H9 (cell line): ENCODE measurements around the gene DAPP1. TPM values are rescaled to one million over a fixed set of nuclear protein-coding genes. Genes with fewer than 3 reads are reported as not detected.

ENCODE experiments used
- DNase-seq: peaks from one replicate; pipeline ENCODE4 v3.0.0-alpha.2; 2017
- H2AFZ ChIP-seq: one replicate; pipeline ENCODE4 v1.6.1; 2013; ENCODE audit warnings: mild to moderate bottlenecking, low read length, control low read depth, moderate library complexity
- H2AK5ac ChIP-seq: 2 replicates; pipeline ENCODE4 v1.6.1; 2013; ENCODE audit warnings: low read length, control low read depth, mixed read lengths; ENCODE audit not compliant: insufficient read length
- H2BK120ac ChIP-seq: one replicate; pipeline ENCODE4 v1.6.1; 2013; ENCODE audit warnings: low read depth, mild to moderate bottlenecking, low read length, control low read depth, inconsistent platforms; ENCODE audit not compliant: poor library complexity, severe bottlenecking
- H2BK12ac ChIP-seq: 2 replicates; pipeline ENCODE4 v1.6.1; 2013; ENCODE audit warnings: low read length, control low read depth, mixed read lengths, low read depth; ENCODE audit not compliant: insufficient read length
- H2BK15ac ChIP-seq: 2 replicates; pipeline ENCODE4 v1.6.1; 2013; ENCODE audit warnings: low read depth, low read length, control low read depth
- H2BK20ac ChIP-seq: one replicate; pipeline ENCODE4 v1.6.1; 2013; ENCODE audit warnings: low read depth, mild to moderate bottlenecking, low read length, control low read depth, inconsistent platforms; ENCODE audit not compliant: poor library complexity, severe bottlenecking
- H2BK5ac ChIP-seq: 2 replicates; pipeline ENCODE4 v1.6.1; 2013; ENCODE audit warnings: low read length, control low read depth, mixed read lengths; ENCODE audit not compliant: insufficient read length
- H3K14ac ChIP-seq: 2 replicates; pipeline ENCODE4 v1.6.1; 2013; ENCODE audit warnings: low read length, control low read depth; ENCODE audit not compliant: insufficient read depth
- H3K18ac ChIP-seq: 2 replicates; pipeline ENCODE4 v1.6.1; 2013; ENCODE audit warnings: low read depth, mild to moderate bottlenecking, mixed read lengths, low read length, control low read depth; ENCODE audit not compliant: insufficient read length
- H3K23ac ChIP-seq: 2 replicates; pipeline ENCODE4 v1.6.1; 2013; ENCODE audit warnings: low read length, control low read depth, mixed read lengths, low read depth; ENCODE audit not compliant: insufficient read length
- H3K23me2 ChIP-seq: 2 replicates; pipeline ENCODE4 v1.6.1; 2013; ENCODE audit warnings: low read depth, mild to moderate bottlenecking, mixed read lengths, low read length, control low read depth; ENCODE audit not compliant: insufficient read length, poor library complexity, severe bottlenecking
- H3K27ac ChIP-seq: 2 replicates; pipeline ENCODE4 v1.5.1; 2013; ENCODE audit warnings: low read length, control low read depth, mixed read lengths, low read depth; ENCODE audit not compliant: insufficient read length
- H3K27me3 ChIP-seq: 2 replicates; pipeline ENCODE4 v1.6.1; 2013; ENCODE audit warnings: low read length, control low read depth, inconsistent platforms; ENCODE audit not compliant: insufficient read depth
- H3K4ac ChIP-seq: 2 replicates; pipeline ENCODE4 v1.6.1; 2013; ENCODE audit warnings: low read depth, mild to moderate bottlenecking, control low read depth, inconsistent platforms, low read length, moderate library complexity
- H3K4me1 ChIP-seq: 2 replicates; pipeline ENCODE4 v1.6.1; 2013; ENCODE audit warnings: low read length, control low read depth, inconsistent platforms; ENCODE audit not compliant: insufficient read depth
- H3K4me2 ChIP-seq: 2 replicates; pipeline ENCODE4 v1.6.1; 2013; ENCODE audit warnings: low read length, control low read depth, mixed read lengths; ENCODE audit not compliant: insufficient read length, insufficient read depth
- H3K56ac ChIP-seq: 2 replicates; pipeline ENCODE4 v1.6.1; 2013; ENCODE audit warnings: low read depth, mild to moderate bottlenecking, mixed read lengths, low read length, control low read depth; ENCODE audit not compliant: insufficient read length
- H3K79me1 ChIP-seq: 2 replicates; pipeline ENCODE4 v1.6.1; 2013; ENCODE audit warnings: low read depth, mild to moderate bottlenecking, moderate library complexity, low read length, control low read depth, inconsistent platforms; ENCODE audit not compliant: insufficient read depth, poor library complexity, severe bottlenecking
- H3K79me2 ChIP-seq: 2 replicates; pipeline ENCODE4 v1.6.1; 2013; ENCODE audit warnings: low read length, control low read depth, inconsistent platforms; ENCODE audit not compliant: insufficient read depth
- H3K9ac ChIP-seq: 2 replicates; pipeline ENCODE4 v1.6.1; 2013; ENCODE audit warnings: low read length, control low read depth, mixed read lengths; ENCODE audit not compliant: insufficient read length; ENCODE audit errors: extremely low read depth
- H3K9me3 ChIP-seq: one replicate; pipeline ENCODE4 v1.6.1; 2013; ENCODE audit warnings: low read depth, low read length, inconsistent platforms; ENCODE audit not compliant: control insufficient read depth
- H3T11ph ChIP-seq: one replicate; pipeline ENCODE4 v1.6.1; 2013; ENCODE audit warnings: mild to moderate bottlenecking, low read length, control low read depth, inconsistent platforms
- H4K20me1 ChIP-seq: one replicate; pipeline ENCODE4 v1.6.1; 2013; ENCODE audit not compliant: control insufficient read depth, insufficient read length, insufficient read depth
- H4K5ac ChIP-seq: 2 replicates; pipeline ENCODE4 v1.6.1; 2013; ENCODE audit warnings: low read depth, mild to moderate bottlenecking, mixed read lengths, low read length, control low read depth; ENCODE audit not compliant: insufficient read length
- H4K8ac ChIP-seq: replicated peaks from 2 replicates; pipeline ENCODE4 v1.6.1; 2013; ENCODE audit warnings: low read length, control low read depth, mixed read lengths, low read depth; ENCODE audit not compliant: insufficient read length
- H4K91ac ChIP-seq: 2 replicates; pipeline ENCODE4 v1.6.1; 2013; ENCODE audit warnings: low read depth, mild to moderate bottlenecking, moderate library complexity, mixed read lengths, low read length, control low read depth; ENCODE audit not compliant: insufficient read length
- H3K27ac Mint-ChIP-seq, 3 experiments: 2 replicates in 2 of 3; 3 replicates in 1 of 3; pipeline ENCODE4 v1.8.0; 2020 to 2021; ENCODE audit warnings: mixed read lengths in 3 of 3, mild to moderate bottlenecking in 1 of 3, moderate library complexity in 1 of 3
- H3K27me3 Mint-ChIP-seq: 2 replicates; pipeline ENCODE4 v1.8.0; 2021; ENCODE audit warnings: low read depth, mild to moderate bottlenecking, moderate library complexity, mixed read lengths
- H3K36me3 Mint-ChIP-seq, 3 experiments: 2 replicates in 2 of 3; 3 replicates in 1 of 3; pipeline ENCODE4 v1.8.0; 2020 to 2021; ENCODE audit warnings: low read depth in 3 of 3, mixed read lengths in 3 of 3; ENCODE audit not compliant: insufficient read depth in 1 of 3
- H3K4me1 Mint-ChIP-seq, 2 experiments: 2 replicates each; pipeline ENCODE4 v1.8.0; 2020; ENCODE audit warnings: mixed read lengths in 2 of 2
- H3K4me3 Mint-ChIP-seq, 2 experiments: 2 replicates in 1 of 2; 3 replicates in 1 of 2; pipeline ENCODE4 v1.8.0; 2020 to 2021; ENCODE audit warnings: mild to moderate bottlenecking in 2 of 2, mixed read lengths in 2 of 2, moderate library complexity in 1 of 2
- H3K9me3 Mint-ChIP-seq, 2 experiments: 2 replicates in 1 of 2; 3 replicates in 1 of 2; pipeline ENCODE4 v1.8.0; 2020; ENCODE audit warnings: mild to moderate bottlenecking in 2 of 2, mixed read lengths in 2 of 2, moderate library complexity in 1 of 2
- CTCF ChIP-seq: fragments of 200-600 bp; sonication (generic); conservative IDR thresholded peaks from 3 replicates; pipeline ENCODE4 v1.8.0; 2021; ENCODE audit warnings: antibody characterized with exemption, mild to moderate bottlenecking
- WGBS: extraction: QIAGEN DNeasy Blood & Tissue Kit; methylation state at CpG from one replicate; pipeline ENCODE4 v1.1.7; 2013; ENCODE audit warnings: missing lambda C conversion rate, low lambda C conversion rate, mixed read lengths; ENCODE audit not compliant: insufficient read length; ENCODE audit errors: extremely low coverage; 5-methylcytosine and 5-hydroxymethylcytosine counted together
- total RNA-seq: library from RNA; stranded (reverse); gene quantifications from 2 replicates; pipeline ENCODE4 v1.2.1, GENCODE V29; 2021

Gene DAPP1
- total RNA-seq, 1 experiment from 2014 or later: not detected

GRCh38 chr4:99824070-99824599 lies 7.5 kb downstream of the DAPP1 start:
- Histone ChIP-seq H3T11ph (no peak overlapping the region), H2BK120ac (no peak overlapping the region), H2BK20ac (no peak overlapping the region), H3K9ac (no peak overlapping the region), H2AK5ac (no peak overlapping the region), H3K4ac (no peak overlapping the region), H2BK15ac (no peak overlapping the region), H3K23ac (no peak overlapping the region), H3K14ac (no peak overlapping the region), H3K4me1 (no peaks in the 10 kb centered on the region), H3K18ac (no peak overlapping the region), H4K20me1 (no peaks in the 10 kb centered on the region), H2AFZ (no peak overlapping the region), H3K4me2 (no peak overlapping the region), H4K8ac (no peak overlapping the region), H3K27me3 (no peaks in the 10 kb centered on the region), H3K79me1 (no peaks in the 10 kb centered on the region), H3K79me2 (no peaks in the 10 kb centered on the region), H2BK12ac (no peak overlapping the region), H3K27ac (no peak overlapping the region), H4K5ac (no peak overlapping the region), H3K56ac (no peak overlapping the region), H4K91ac (no peak overlapping the region), H2BK5ac (no peak overlapping the region), H3K23me2 (no peaks in the 10 kb centered on the region), H3K9me3 (no peaks in the 10 kb centered on the region)
- Mint-ChIP-seq H3K36me3 (no peaks in the 10 kb centered on the region), H3K4me3 (no peak overlapping the region), H3K9me3 (no peaks in the 10 kb centered on the region), H3K27me3 (no peaks in the 10 kb centered on the region), H3K4me1 (peaks cover 3 to 4% of the 10 kb centered on the region in 2 experiments; a peak in 1 of 4 replicates), H3K27ac (no peak overlapping the region; a peak in 1 of 7 replicates)
- DNase-seq: no peak
- no CpG with 5 or more reads among the region's 3 CpGs for WGBS
- TF ChIP-seq CTCF: no peak
